Measurements from ENCODE around the gene MGAT4A.

Gene MGAT4A

DNA sequence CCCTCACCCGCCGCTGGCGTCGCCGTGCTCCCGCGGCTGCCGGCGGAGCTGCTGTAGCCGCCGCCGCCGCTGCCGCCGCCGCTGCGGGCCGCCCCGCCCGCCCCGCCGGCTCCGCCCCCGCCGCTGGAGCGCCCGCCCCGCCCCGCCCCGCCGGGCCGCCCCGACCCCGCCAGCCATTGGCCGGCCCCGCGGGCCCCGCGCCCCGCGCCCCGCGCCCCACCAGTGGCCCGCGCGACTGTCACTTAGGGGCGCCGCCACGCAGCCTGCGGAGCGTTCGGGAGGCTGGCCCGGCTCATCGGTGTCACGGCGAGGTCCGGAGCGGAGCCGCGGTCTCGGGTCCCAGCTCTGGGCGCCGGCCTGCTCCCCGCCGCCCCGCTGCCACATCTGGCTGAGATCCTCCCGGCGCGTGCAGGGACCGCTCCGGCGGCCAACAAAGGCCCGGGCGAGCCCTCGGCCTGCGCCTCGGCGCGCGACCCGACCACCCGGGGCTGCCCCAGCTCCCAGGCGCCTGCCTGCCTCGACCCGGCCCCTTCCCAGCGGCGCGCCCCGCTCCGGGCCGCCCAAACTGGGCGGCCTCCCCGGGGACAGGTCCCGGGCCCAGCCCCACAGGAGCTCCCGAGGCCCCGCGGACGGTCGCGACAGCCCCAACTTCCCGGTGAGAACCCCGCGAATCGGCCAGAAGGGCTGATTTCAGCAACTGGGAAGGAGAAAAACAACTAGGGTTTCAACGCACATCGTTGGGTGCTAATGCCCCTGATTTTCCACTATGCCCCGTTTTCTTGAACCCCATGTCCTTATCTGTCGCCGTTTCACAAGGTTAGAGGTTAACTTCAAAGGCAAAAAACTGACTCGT is at the start of gene MGAT4A:
MGAT4A (minus strand) TSS at position 92 of the 853 bp plus-strand sequence. CDS start 4,800 bp downstream, outside the sequence.
- DNase-seq = peak; percentile 76

DNA sequence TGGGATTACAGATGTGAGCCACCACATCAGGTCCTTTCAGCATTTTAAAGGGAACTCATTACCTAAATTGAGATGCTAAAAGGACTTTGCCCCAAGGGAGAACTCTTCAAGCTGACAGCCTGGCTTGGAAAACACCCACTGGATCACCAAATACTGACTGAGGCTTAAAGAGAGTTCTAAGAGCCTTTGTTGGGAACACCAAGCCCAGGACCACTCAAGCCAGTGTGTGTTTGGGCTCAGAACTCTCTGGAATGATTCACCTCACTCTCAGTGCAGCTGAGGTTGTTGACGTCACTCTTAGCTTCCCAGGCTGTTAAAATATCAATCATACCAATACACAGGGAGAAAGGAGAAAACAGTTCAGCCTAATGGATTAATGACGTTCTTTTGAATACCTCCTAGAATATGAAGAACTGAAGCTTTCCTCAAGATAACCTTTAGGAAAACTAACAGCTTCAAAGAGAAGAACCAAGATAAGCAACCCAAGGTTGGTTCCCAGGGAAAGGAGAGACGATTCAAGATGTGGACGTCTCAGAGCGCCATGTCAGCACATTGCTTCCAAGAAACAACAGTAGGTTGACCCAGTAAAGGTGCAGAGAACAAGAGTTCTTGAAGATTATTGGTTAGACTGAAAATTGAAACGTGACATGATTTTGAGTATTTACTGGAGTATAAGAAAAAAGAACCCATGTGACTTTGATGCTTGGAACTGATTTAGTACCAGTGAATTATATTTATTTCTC is 48.0 kb upstream of the MGAT4A start:
- no peak for DNase-seq

DNA sequence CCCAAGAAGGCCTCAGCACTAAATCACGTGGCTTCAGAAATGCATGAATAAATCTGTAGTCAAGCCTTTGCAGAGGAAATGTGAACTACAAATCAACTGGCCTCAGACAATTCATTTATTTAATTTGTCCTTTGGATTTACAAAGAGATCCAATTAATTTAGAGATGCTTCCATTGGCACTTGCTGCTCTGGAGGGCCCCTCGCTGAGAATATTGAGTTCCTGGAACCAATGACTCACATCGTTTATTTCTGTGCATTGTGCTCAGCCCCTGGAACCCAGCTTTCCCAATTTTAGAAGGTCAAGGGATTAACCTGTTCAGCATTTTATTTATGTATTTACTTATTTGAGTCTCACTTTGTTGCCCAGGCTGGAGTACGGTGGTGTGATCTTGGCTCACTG is 47.2 kb upstream of the MGAT4A start:
- DNase-seq = no peak

DNA sequence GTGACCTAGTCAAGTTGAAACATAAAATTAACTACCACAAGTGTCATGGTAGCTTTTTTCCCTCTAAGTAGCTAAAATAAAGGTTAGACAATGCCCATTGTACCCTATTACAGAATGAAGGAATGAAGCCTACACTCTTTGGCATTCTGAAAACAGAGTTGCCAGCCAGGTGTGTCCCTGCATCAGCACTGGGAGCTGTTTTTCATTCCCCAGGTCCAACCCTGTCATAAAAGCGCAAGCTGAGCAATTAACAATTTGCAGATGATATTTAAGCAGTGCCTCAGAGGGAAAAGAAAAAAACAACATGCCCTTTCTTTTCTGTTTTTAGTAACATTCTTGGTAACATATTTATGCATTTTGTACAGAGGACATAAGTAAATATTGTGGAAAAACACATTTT is 46.8 kb upstream of the MGAT4A start:
- DNase-seq = no peak

DNA sequence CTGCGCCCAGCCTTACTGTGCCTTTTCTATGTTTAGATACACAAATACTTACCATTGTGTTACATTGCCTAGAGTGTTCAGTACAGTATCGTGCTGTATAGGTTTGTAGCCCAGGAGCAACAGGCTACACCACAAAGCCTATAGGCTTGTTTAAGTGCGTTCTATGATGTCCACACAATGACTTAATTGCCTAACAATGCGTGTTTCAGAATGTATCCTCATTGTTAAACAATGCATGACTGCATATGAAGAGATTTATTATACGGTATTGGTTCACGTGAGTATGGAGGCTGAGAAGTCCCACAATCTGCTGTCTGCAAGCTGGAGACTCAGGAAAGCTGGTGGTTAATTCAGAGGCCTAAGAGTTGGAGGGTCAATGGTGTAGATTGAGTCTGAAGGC is 46.1 kb upstream of the MGAT4A start:
- no peak for DNase-seq

DNA sequence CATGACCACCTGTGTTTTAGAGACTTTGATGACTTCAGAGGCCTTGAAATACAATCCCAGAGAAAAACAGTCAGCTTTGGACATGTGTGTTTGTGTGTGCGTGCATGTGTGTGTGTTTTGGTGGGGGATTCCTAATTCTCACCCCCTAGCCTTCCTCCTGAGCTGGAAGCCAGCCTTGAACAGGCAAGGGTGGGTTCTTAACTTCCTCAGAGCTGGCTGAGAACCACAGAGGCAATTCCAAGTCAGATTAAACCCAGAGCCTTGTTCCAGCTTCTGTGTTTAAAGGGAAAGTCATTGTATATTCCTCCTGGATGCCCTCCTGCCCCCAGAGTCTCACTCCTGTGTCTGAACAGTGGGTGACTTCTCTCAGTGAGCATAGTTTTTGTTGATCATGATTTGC is 45.2 kb upstream of the MGAT4A start:
- no peak for DNase-seq

DNA sequence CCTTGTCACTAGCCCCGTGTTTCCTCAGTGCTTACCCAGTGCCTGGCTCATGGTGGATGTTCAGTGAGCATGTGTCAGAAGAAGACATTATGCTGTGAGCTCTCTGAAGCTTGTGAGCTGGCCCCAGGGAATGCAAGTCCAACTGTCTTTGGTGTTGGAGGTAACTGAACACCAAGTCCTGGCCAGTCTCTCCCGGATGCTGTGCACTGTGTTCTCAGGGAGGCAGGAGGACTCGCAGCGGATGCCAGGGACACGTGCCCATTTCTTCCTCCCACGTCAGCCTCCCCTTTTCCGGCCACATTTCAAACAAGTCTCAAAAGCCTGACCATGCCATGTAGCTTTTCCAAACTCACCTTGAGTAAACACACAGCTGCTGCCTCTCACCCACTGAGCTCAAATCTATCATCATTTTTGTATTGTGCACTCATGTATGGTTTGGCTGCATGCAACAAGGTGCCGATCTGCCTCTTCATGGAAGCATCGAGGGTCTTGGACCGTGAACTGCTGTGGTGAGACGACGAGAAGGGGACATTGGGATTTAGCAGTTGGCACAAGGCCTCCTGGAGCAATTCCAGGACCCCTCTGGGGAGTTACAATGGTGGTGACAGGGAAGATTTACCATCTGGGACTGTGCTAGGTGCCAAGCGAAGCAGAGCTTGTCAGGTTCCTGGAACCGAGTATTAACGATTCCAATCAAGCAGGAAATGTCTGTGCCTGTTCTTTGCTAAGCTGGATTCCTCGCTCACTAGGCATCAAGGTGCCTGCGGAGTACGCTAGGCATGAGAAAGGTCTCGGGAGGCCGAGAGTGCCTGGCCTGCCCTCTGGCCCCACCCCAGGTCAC is 44.4 kb upstream of the MGAT4A start:
- no peak for DNase-seq

DNA sequence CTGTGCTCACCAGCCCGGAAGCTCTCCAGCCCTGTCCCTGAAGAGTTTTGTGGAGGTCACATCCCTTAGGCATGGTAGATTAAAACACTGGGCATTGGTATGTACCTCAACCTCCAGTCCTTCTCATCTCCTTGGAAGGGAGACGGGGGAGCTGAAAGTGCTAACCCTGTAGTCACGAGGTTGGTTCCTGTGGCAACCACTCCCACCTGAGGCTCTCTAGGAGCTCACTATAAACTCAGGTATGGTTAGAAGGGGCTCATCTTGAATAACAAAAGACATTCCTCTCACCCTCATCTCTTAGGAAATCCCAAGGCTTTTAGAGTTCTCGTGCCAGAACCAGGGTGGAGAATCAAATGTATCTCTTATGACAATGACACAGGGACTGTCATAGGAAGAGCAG is 43.0 kb upstream of the MGAT4A start:
- no peak for DNase-seq

DNA sequence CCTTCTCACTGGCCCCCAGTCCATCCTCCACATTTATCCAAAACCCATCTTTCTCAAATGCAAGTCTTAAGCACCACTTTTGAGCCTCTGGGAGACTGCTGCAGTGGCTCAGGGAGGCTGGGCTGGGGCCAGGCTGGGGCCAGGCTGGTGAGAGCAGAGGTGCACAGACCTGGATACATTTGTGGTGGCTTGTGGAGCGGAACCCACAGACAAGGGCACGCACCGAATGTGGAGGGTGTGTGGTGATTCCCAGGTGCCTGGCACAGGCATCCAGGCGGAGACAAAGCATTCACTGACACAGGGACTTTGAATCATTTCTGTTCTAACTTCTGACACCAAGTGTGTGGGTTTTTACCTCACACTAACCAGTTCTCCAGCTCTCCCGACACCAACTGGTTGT is 42.2 kb upstream of the MGAT4A start:
- no peak for DNase-seq

DNA sequence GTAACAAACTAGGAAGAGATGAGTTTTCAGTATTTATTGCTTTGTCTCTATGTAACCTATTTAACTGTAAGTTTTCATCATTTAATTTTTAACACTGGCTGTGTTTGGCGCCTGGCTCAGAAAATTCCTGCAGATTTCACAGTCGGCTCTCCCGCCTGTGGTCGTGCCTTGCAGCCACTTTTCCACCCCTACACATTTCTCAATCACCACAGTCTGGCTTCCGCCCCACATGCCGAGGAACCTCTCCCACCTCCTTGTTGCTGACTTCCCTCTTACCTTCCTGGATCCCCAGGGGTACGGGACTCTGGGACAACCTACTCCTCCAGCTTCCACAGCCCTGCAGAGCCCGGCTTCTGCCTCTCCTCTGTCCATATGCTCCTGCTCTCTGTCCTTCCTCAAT is 41.6 kb upstream of the MGAT4A start:
- no peak for DNase-seq

DNA sequence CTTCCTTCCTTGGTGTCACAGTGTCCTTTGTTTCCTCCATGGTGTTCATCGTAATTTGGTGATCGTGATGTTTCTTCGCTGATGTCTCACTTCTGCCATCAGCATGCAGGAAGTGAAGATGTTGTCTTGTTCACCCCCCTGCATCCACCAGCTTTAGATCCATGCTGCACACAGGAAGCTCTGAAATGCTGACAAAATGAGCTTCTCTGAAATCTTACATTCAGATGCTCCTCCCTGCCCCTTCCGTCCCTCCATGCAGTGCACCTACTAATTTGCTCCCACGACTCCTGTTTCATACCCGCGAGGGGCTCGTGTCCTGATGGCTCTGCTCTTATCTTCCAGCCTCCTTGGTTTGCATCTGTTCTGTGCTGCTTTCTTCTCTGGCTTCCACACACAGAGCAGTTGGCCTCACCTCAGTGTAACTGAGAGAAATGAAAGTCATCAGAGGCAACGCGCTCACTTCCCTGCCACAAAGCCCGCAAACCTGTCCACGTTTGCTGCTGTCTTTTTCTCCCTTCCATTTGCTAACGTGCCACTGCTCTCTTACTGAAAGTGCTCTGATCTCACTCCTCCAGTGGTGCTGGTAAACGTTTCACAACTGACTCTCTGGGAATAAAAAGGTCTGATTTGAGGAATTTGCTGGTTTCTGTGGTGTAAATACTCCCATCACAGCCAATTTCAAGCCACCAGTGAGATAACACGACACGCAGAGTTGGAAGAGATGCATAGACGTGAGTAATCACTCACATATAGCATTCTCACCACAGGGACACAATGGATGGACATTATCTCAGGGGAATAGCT is 41.0 kb upstream of the MGAT4A start:
- DNase-seq = peak; percentile 53

DNA sequence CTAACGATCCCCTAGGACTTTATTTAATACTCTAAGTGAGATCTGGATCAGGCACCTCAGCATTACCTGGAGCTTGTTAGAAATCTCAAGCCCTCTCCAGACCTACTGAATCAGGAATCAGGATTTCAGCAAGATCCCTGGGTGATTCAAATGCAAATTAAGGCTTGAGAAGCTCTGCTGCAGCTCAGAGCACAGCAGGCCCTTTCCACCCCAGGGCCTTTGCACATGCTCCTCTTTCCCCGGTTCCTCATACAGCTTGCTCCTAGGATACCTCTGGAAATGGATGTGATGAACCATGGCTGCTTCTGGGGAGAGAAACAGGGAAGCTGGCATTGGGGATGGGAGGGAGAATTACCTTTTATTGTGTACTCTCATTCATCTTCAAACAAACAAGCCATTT is 40.3 kb upstream of the MGAT4A start:
- DNase-seq = no peak

DNA sequence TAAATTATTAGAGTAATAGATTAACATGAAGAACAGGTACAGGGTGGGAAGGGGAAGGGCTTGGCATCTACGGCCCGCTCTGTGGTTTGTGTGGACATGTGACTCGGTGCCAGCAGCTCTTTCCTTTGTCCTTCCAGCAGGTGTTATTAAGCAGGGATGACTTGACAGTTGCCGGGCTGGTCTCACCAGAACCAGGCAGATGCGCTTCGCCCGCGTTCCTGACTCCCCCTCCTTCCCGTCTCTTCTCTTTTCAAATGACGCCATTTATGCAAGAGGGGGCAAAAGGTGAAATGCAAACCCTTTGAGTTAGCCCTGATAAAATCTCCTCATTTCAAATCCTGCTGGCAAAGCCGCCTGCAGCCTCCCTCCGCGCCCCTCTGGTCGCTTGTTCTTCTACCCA is 38.9 kb upstream of the MGAT4A start:
- peak; percentile 30 for DNase-seq

DNA sequence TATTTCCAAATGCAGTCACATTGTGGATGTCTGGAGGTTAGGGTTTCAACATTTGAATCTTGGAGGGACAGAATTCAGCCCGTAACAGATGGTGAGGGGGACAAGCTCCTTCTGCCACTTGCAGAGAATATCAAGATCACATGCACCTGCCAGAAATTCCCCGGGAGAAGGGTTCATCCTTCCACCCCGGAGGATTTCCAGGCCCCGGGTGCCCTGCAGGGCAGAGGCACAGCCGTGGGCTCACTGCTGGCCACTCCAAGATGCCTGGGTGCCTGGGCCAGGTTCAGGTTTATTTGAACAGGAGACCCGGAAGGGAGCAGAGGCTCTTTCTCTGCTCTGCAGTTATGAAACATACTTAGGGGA is 38.2 kb upstream of the MGAT4A start:
- DNase-seq = no peak

DNA sequence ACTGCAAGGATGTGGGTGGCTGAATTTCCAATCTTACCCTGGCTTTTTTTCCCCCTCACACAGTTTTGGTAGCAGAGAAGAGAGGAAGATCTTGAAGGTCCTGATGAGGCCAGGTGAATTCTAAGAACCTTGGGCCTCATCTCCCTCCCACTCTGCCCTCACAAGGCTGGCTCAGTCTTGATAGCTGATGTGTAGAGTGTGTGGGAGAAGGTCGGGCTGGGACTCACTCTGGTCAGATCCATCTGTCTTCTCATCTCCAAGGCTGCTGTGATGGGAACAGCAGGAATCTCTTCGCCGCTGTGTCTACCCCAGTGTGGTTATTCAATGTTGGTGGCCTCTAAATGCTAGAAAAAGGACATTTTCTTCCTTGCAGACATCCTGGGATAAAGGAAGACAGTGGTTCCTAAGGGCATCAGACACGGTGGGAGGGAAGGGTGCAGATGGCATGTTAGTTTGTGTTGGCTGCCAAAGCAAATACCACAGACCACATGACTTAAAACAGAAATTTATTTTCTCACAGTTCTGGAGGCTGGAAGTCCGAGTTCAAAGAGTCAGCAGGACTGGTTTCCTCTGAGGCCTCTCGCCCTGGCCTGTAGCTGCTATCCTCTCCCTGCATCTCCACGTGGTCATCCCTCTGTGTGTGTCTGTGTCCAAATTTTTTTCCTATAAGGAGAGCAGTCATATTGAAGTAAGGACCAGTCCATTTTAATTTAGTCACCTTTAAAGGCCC is 37.6 kb upstream of the MGAT4A start:
- no peak for DNase-seq

DNA sequence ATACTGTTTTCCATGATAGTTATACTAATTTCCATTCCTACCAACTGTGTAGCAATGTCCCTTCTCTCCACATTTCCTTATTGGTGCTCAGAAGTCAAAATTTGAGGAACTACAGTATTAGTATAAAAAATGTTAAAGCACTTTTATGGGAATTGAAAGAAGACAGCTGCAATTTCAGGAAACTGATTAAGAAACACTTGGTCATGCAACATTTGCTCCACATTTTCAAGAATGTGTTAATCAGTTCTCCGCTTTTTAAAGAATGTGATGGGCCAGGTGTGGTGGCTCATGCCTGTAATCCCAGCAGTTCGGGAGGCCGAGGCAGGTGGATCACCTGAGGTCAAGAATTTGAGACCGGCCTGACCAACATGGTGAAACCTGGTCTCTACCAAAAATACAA is 33.6 kb upstream of the MGAT4A start:
- no peak for DNase-seq

DNA sequence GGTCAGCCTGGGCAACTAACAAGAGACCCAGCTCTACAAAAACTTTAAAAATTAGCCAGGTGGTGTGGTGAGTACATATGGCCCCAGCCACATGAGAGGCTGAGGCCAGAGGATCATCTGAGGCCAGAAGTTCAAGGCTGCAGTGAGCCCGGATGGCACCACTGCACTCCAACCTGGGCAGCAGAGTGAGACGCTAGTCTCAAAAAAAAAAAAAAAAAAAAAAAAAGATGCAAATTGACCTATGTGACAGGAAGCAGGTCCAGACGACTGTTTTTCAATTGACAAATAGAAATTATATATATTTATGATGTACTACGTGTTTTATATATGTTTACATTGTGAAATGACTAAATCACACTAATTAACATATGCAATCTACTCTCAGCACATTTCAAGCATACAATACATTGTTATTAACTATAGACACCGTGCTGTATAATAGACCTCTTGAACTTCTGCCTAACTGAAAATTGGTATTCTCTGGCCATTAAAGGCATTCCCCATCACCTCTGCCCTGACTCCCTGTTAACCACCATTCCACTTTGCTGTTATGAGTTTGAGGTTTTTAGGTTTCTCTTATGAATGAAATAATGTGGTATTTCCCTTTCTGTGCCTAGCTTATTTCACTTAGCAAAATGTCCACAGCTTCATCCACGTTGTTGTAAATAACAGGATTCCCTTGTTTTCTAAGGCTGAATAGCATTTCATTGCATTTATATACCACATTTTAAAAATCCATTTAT is 32.4 kb upstream of the MGAT4A start:
- DNase-seq = no peak

DNA sequence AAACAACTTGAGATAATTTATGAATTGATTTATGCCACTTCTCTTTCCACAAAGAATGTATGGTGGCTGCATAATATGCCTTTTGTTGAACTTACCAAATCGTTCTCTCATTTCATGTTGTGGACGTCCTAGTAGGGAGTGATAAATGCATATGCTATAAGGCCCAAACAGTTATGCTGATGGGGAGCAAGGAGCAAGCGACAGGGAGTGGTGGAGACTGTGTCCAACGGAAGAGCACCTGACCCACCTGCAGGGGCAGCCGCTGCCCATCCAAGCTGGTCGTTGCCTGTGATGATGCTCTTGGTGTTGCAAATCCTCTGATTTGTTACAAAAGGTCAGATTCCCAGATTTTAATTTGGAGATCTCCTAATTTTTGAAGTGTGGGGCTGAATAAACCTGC is 31.0 kb upstream of the MGAT4A start:
- DNase-seq = no peak

DNA sequence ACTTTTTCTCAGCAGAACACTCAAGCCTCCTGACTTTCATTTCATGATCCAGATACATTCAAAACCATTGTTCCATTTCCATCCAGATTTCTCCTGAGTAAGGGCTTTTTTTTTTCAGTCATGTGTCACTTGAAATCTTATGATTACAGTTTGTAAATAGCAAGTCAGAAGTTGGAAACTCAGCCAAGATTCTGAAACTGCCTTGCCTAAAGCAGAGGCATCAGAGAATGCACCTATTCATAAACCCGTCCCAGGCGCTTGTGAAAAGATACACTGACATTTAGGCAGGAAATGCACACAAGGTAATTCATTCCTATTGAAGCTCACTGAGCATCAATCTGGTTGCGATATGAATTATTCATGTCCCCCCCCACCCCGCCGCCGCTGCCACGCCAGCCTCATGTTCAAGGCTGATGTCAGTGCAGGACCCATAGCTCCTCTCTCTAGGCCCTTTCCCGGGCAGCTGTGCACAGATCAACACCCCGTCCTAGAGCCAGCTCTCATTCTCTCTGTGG is 30.4 kb upstream of the MGAT4A start:
- DNase-seq = peak; percentile 71

DNA sequence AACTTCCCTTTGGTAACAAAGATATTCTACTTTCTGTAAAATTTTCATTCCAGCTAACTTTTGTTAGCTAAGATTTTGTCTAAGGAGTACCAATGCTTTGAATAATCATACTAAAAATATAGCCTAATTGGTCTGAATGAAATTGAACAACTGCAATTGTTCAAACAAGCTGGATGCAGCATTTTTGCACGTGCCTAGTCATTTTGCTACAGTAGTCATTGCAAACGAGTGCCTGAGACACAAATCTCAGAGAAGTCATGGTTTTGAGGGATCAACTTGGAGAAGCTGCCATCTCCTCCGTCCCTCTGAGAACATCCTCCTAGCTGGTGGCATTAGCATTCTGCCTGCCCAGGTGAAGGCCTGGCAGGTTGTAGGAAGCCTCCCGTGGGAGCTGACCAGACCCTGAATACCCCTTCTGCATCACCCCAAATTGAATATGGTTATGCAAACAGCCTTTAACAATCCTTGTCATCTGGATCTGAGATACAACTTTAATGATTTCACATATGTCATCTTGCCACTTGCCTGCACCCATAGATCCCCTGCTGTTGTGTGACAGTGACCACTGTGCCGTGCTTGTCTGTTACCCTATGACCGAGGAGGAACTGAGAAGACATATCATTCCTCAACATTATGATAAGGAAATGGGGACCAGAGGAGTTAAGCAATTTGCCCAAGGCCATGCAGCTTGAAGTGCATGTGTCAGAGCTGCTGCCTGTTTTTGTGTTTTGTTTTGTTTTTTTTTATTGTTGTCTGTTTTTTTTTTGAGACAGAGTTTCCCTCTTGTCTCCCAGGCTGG is 29.1 kb upstream of the MGAT4A start:
- no peak for DNase-seq

All from activated CD4-positive, alpha-beta T cell treated with anti-CD3 and anti-CD28 coated beads, Interleukin-2, amount 50 U/mL, for 1 hour (primary cell).